GM12891 (cell line): Measurements from ENCODE around the gene GAGE10.

Experiments used
- DNase-seq: peaks from one replicate; pipeline ENCODE4 v3.0.0; 2011; ENCODE audit warnings: low spot score; ENCODE audit not compliant: insufficient read length
- FAIRE-seq: peaks from 2 replicates; lab custom pipeline; 2011; peaks lifted over from hg19 to GRCh38; lab: Jason Lieb, UNC
- PAX5 ChIP-seq: IDR thresholded peaks from 2 replicates; pipeline ENCODE4 v1.6.1; 2011; ENCODE audit warnings: low read length, moderate library complexity, mild to moderate bottlenecking; ENCODE audit not compliant: insufficient read depth, severe bottlenecking
- POLR2A ChIP-seq: IDR thresholded peaks from 2 replicates; pipeline ENCODE4 v1.6.1; 2011; ENCODE audit warnings: low read depth, low read length, control low read depth
- POLR2AphosphoS5 ChIP-seq: IDR thresholded peaks from 2 replicates; pipeline ENCODE4 v1.6.1; 2011; ENCODE audit warnings: low read depth, low read length, control low read depth
- POU2F2 ChIP-seq: IDR thresholded peaks from 2 replicates; pipeline ENCODE4 v1.6.1; 2011; ENCODE audit warnings: low read depth, mild to moderate bottlenecking, control low read depth, low read length, moderate library complexity
- SPI1 ChIP-seq: IDR thresholded peaks from 2 replicates; pipeline ENCODE4 v1.6.1; 2011; ENCODE audit warnings: low read depth, low read length, control low read depth
- TAF1 ChIP-seq: IDR thresholded peaks from 2 replicates; pipeline ENCODE4 v1.6.1; 2011; ENCODE audit warnings: low read depth, low read length, control low read depth

The GAGE10 gene

GRCh38 chrX:49276671-49277534 is 26.5 kb upstream of the GAGE10 start:
- DNase-seq (no peak), FAIRE-seq (no peak)
- TF ChIP-seq POLR2AphosphoS5 (no peak), POLR2A (no peak), TAF1 (no peak), SPI1 (no peak), POU2F2 (no peak), PAX5 (no peak)

GRCh38 chrX:49277535-49277830 is 26.0 kb upstream of the GAGE10 start:
- FAIRE-seq (no peak), DNase-seq (no peak)
- TF ChIP-seq SPI1 (no peak), POLR2A (no peak), PAX5 (no peak), POLR2AphosphoS5 (no peak), TAF1 (no peak), POU2F2 (no peak)

- FAIRE-seq (no peak), DNase-seq (no peak)
- TF ChIP-seq PAX5 = no peak
- TF ChIP-seq SPI1 = no peak
- TF ChIP-seq POU2F2 = no peak
- TF ChIP-seq TAF1 = no peak
- TF ChIP-seq POLR2A = no peak
- no peak for TF ChIP-seq POLR2AphosphoS5
Observed at GRCh38 chrX:49278081-49278480, 25.4 kb upstream of the GAGE10 start.

- DNase-seq = no peak
- TF ChIP-seq PAX5 = no peak
- no peak for TF ChIP-seq SPI1
- TF ChIP-seq POU2F2 = no peak
- TF ChIP-seq POLR2AphosphoS5 = no peak
- no peak for TF ChIP-seq TAF1
- TF ChIP-seq POLR2A = no peak
- FAIRE-seq = no peak
Observed at GRCh38 chrX:49282647-49283011, 20.8 kb upstream of the GAGE10 start.

GRCh38 chrX:49284212-49284611 is 19.2 kb upstream of the GAGE10 start:
- DNase-seq (no peak), FAIRE-seq (no peak)
- no peak for TF ChIP-seq TAF1
- no peak for TF ChIP-seq POLR2AphosphoS5
- no peak for TF ChIP-seq POLR2A
- TF ChIP-seq SPI1 = no peak
- no peak for TF ChIP-seq POU2F2
- TF ChIP-seq PAX5 = no peak

GRCh38 chrX:49286136-49286535 is 17.3 kb upstream of the GAGE10 start:
- TF ChIP-seq POLR2AphosphoS5 = no peak
- TF ChIP-seq PAX5 = no peak
- TF ChIP-seq SPI1 = no peak
- no peak for TF ChIP-seq POU2F2
- TF ChIP-seq POLR2A = no peak
- no peak for TF ChIP-seq TAF1
- FAIRE-seq = no peak
- no peak for DNase-seq

GRCh38 chrX:49286581-49286980 is 16.9 kb upstream of the GAGE10 start:
- no peak for TF ChIP-seq POLR2A
- TF ChIP-seq SPI1 = no peak
- no peak for TF ChIP-seq TAF1
- TF ChIP-seq POLR2AphosphoS5 = no peak
- no peak for TF ChIP-seq POU2F2
- no peak for TF ChIP-seq PAX5
- no peak for DNase-seq
- no peak for FAIRE-seq

GRCh38 chrX:49287665-49288064 is 15.8 kb upstream of the GAGE10 start:
- no peak for DNase-seq
- TF ChIP-seq POU2F2 (no peak), POLR2AphosphoS5 (no peak), TAF1 (no peak), POLR2A (no peak), SPI1 (no peak), PAX5 (no peak)

GRCh38 chrX:49290215-49290614 is 13.2 kb upstream of the GAGE10 start:
- DNase-seq = no peak
- FAIRE-seq = no peak
- no peak for TF ChIP-seq PAX5
- no peak for TF ChIP-seq POU2F2
- no peak for TF ChIP-seq POLR2AphosphoS5
- TF ChIP-seq POLR2A = no peak
- TF ChIP-seq SPI1 = no peak
- no peak for TF ChIP-seq TAF1

More at GRCh38 chrX:49287665-49288064, 15.8 kb upstream of the GAGE10 start:
- FAIRE-seq = no peak
